Measurements from ENCODE around the gene ZPBP2.
A peak's percentile ranks its signal among the peaks of the same experiment; 100 is the strongest.
"Not testable (repeated sequence)": the region's sequence is repeated elsewhere in the genome, so short reads cannot be mapped to it uniquely, and the experiment has no call there.

The ZPBP2 gene, protein sequence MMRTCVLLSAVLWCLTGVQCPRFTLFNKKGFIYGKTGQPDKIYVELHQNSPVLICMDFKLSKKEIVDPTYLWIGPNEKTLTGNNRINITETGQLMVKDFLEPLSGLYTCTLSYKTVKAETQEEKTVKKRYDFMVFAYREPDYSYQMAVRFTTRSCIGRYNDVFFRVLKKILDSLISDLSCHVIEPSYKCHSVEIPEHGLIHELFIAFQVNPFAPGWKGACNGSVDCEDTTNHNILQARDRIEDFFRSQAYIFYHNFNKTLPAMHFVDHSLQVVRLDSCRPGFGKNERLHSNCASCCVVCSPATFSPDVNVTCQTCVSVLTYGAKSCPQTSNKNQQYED

DNA sequence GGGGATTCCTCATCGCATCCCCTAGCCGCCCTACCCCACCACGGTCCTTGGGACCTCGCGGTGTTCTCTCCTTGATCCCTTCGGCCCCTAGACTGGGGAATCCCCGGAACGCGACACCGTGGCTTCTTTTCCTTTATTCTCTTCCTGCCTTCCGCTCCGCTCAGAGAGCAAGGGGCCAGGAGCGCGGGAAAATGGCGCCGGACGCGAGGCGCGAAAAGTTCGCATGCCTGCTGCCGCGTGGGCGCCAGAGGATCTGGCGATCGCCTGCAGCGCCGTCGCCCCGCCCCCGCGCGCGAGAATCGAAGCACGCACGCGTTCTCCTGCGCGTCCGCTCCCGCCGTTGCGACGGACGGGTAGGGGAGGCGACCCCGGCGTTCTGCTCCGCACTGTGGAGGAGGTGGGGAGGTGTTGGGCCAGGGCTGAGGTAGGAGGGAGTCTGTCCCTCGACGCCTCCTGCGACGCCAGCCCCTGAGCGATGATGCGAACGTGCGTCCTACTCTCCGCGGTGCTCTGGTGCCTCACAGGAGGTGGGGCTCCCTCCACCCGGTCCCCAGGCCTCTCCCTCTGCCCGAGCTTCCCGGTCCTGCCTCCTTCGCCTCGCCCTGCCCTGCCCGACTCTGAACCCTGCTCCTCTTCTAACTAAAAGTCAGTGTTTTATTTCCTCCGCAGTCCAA, at the start of gene ZPBP2:
TSS of gene ZPBP2 (plus strand) at position 323 of the 674 bp plus-strand sequence. CDS start at position 476, 153 bp downstream.
- peak; percentile 62 to 71 for DNase-seq

DNA sequence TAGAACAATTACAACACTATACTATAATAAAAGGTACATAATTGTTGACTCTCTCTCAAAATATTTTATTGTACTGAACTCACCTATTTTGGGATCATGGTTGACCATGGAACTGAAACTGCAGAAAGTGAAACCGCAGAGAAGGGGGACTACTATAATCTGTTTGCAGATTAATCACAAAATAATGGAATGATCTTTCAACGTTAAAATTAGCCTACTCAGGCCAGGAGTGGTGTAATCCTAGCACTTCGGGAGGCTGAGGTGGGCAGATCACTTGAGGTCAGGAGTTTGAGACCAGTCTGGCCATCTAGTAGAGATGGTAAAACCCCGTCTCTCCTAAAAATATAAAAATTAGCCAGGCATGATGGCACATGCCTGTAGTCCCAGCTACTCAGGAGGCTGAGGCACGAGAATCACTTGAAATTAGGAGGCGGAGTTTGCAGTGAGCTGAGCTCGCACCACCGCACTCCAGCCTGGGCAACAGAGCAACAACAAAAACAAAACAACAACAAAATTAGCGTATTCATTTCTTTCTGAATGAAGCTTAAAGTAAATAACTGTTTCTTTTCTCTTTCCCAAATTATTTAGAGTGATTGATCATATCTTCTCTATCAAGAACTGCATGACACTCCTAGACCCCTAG, 49.5 kb upstream of the ZPBP2 start:
- no peak for DNase-seq

DNA sequence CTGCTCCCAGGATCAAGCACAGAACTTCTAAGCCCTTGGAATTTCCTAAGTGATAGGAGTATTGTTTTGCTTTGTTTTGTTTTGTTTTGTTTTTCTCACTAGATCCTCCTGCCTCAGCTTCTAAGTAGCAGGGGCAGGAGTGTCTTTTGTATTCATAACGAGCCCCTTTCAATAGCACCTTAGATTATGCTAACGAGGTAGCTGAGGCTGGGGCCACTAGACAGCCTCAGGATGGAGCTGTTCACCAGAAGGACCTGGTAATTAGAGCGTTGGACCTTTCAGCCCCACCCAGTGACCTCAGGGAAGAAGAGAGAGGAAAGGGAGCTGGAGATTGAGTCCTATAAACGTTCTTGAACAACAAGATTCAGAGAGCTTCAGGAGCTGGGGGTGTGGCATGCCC, 47.5 kb upstream of the ZPBP2 start:
- DNase-seq = no peak

DNA sequence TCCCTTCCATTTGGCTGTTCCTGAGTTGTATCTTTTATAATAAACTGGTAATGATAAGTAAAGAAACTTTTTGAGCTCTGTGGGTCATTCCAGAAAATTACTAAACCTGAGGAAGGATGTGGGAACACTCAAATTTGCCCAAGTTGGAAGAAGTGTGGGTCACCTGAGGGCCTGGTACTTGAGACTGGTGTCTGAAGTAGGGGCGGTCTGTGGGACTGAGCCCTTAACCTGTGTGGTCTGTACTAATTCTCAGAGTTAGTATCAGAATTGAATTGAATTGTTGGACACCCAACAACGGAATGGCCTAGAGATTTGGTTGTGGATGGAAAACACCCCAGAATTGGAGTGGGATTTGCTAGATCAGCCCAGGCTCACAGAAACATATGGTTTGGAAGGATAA, 47.0 kb upstream of the ZPBP2 start:
- no peak for DNase-seq

DNA sequence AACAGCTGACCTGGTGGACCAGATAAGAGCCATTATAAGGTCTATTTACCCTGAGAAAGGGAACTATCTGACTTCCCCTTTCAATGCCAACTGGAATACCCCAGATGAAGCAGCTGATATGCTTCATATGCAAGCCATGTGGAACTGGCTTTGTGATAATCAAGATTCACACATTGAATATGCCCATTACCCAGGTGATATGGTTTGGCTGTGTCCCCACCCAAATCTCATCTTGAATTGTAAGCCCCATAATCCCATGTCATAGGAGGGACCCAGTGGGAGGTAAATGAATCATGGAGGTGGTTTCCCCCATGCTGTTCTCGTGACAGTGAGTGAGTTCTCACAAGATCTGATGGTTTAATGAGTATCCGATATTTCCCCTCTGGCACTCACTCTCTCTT, 46.0 kb upstream of the ZPBP2 start:
- peak in 1 of 2 experiments; percentile 29 for DNase-seq

DNA sequence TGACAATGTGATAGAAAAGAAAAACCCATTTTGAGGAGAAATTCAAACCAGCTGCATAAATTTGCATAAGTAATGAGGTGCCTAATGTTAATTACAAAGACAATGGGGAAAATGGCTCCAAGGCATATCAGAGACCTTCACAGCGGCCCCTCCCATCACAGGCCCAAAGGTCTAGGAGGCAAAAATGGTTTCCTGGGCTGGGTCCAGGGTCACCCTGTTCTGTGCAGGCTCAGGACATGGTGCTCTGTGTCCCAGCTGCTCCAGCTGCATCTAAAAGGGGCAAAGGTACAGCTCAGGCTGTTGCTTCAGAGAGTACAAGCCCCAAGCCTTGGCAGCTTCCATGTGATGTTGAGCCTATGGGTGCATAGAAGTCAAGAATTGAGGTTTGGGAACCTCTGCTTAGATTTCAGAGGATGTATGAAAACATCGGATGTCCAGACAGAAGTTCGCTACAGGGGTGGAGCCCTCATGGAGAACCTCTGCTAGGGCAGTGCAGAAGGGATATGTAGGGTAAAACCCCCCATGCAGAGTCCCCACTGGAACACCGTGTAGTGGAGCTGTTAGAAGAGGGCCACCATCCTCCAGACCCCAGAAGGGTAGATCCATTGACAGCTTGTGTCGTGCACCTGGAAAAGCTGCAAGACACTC, 44.5 kb upstream of the ZPBP2 start:
- DNase-seq = no peak

DNA sequence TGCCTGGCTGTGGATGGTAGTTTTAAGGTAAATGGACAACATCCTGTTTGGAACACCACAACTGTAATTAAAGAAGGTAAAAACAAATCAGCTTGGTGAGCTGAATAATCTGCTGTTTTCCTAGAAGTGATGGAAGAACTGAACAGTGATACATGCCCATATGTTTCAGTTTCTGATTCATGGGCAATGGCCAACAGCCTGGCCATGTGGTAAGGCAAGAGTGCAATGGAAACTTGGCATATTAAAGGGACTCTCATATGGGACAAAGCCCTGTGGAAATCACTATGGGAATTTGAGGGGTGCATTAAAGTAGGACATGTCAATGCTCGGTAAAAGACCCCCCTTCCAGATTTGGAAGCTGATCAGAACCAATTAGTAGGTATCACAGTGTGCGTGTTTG, 41.7 kb upstream of the ZPBP2 start:
- no peak for DNase-seq

DNA sequence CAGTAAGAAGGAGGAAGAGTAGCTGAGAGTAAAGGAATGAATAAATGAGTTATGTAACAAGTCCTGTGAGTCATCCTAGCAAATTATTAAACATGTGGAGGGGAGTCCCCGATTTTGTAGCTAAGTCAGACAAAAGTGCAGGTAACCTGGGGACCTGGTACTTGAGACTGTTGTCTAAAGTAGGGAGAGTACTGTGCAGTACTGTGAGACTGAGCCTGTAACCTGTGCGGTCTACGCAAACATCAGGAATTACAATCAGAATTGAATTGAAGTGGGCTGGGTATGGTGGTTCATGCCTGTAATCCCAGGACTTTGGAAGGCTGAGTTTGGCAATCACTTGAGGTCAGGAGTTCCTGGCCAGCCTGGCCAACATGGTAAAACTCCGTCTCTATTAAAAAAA, 39.6 kb upstream of the ZPBP2 start:
- no peak for DNase-seq

DNA sequence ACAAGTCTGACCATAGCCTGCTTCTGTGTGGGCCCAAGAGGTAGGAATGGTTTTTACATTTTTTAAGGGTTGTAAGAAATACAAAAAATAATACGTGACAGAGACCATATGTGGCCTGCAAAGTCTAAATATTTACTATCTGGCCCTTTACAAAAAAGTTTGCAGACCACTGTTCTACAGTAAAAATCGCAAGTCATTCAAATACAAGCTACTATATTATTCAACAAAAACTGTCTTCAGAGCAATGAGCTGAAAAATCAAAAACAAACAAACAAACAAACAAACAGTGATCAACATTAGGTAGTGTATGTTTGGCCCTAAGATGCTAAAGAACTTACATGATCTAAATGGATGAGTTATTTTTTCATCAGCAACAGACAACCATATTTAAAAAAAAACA, 36.4 kb upstream of the ZPBP2 start:
- no peak for DNase-seq

DNA sequence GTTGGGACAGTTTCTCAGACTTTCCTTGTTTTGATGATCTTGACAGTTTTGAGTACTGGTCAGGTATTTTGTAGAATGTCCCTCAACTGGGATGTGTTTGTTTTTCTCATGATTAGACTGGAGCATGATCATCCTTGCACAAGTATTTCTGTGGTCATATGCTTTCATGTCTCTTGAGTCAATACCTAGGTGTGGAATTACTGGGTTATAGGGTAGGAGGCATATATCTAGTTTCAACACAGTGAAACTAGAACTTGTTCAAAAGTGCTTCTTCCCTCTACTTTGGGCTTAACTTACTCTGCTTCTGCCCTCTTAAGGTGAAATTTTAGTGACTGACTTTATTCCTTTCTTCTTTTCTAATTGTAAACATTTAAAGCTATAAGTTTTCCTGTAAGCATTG, 34.0 kb upstream of the ZPBP2 start:
- no peak for DNase-seq

DNA sequence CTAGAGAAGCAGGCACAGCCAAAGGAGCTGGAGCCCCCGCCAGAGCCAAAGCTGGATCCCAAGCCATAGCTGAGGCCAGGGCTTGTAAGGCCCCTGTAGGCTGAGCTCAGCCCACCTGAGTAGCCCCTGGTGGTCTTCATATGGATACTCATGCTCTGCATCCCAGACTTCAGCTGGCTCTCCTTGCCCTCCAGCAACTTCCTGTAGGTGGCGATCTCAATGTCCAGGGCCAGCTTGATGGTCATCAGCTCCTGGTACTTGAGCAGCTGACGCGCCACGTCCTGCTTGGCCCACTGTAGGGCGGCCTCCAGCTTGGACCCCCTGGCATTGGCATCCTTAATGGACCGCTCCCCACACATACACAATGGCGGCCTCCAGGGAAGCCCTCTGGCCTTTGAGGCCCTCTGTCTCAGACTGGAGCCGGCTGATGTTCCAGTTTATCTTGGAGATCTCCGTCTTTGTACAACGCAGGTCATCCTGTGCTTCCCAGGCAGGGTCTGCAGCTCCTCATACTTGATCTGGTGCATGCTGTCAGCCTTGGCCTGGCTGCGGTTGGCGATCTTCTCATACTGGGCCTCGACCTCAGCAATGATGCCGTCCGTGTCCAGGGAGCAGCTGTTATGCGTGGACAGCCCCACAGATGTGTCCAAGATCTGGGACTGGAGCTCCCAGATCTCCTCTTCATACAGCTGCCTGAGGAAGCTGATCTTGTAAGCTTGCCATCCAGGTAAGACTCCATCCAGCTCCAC, 32.8 kb upstream of the ZPBP2 start:
- no peak for DNase-seq

DNA sequence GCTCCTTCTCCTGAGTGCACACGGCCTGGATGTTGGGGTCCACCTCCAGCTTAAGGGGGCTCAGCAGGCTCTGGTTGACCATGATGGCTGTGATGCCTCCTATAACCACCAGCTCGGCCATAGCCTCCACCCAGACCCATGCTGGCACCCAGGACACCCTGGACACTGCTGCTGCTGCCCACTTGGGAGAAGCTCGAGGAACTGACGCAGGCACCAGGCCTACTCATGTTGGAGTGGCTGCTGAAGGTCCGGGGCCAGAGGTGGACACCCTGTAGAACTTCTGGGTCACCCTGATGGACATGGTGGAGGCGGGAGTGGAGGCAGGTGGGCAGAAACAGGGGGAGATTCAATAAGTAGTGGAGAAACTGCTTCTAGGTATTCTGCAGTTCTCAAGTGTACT, 31.9 kb upstream of the ZPBP2 start:
- DNase-seq = no peak

DNA sequence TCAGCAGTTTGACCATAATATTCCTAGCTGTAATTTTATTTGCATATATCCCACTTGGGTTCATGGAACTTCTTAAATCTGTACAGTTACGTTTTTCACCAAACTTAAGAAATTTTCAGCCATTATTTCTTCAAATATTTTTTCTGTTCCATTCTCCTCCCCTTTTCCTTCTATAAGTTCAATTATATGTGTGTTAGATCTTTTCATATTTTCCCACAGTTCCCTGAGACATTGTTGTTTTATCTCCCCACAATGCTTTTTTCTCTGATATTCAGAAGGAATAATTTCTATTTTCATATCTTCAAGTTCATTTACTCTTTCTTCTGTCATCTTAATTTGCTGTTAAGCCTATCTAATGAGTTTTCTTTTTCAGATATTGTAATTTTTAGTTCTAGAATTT, 29.9 kb upstream of the ZPBP2 start:
- DNase-seq = no peak

DNA sequence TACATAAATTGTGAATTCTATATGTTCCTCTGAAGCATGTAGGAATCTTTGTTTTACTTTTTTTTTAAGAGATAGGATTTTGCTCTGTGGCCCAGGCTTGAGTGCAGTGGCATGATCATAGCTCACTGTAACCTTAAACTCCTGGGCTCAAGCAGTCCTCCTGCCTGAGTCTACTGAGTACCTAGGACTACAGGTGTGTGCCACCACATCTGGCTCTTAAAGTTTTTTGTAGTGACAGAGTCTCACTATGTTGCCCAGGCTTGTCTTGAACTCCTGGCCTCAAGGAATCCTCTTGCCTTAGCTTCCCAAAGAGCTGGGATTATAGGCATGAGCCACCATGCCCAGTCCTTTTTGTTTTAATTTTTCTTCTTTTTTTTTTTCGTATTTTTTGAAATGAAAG, 29.2 kb upstream of the ZPBP2 start:
- no peak for DNase-seq

DNA sequence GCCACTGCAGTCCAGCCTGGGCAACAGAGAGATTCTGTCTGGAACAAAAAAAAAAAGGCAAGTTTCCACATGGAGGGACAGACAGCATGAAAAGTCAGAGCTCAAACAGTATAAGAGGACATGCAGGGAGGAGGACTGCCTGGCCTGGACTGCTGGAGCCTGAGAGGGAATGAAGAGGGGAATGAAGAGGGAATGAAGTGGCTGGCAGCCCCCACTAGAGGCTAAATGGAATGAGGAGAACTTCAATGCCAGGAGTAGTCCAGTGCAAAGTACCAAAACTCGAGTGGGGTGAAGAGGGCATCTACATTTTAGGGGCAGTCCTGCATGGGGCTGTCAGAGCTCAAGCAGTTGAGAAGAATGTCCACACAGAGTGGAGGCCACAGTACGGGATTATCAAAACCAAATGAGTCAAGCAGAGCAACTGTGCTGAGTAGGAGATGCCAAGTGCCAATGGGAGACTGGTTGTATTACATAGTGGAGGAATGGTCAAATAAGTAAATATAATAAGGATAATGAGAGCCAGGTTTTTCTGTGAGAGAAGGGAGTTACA, 26.8 kb upstream of the ZPBP2 start:
- no peak for DNase-seq

DNA sequence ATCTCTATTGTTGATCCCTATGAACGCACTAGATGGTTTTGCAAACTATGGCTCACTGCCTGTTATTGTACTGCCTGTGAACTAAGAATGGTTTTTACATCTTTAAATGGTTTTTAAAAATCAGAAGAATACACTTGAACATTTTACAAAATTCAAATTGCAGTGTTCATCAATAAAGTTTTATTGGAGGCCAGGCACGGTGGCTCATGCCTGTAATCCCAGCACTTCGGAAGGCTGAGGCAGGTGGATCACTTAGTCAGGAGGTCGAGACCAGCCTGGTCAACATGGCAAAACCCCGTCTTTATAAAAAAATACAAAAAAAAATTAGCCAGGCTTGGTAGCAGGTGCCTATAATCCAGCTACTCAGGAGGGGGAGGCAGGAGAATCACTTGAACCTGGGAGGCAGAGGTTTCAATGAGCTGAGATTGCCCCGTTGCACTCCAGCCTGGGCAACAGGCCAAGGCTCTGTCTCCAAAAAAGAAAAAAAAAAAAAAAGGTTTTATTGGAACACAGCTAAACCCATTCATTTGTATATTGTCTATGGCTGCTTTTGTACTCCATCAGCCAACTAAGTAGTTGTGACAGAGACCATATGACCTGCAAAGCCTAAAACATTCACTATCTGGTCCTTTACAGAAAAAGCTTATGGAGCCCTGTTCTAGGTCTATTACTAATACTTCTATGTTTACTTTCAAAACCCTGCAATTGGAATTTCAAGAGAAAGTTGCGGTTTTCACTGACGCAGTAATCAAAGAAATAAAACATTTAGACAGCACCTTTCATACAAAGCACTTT, 22.8 kb upstream of the ZPBP2 start:
- DNase-seq = no peak

DNA sequence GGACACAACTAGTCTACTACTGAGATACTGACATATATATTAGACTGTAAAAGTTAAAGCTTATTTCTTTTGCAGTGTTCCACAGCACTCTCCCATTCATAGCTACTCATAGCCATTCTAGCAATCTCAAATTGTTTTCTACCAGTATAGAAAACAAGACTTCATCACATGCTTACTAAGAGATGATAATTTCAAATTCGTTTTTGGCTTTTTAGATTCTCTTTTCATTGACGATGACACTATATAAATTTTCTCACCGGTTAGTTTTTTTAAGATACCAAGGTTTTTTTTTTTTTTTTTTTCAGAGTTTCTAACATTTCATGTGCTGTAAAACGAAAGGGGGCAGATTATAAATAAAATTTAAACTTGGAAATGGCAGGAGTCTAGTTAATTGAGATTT, 21.8 kb upstream of the ZPBP2 start:
- DNase-seq = no peak

DNA sequence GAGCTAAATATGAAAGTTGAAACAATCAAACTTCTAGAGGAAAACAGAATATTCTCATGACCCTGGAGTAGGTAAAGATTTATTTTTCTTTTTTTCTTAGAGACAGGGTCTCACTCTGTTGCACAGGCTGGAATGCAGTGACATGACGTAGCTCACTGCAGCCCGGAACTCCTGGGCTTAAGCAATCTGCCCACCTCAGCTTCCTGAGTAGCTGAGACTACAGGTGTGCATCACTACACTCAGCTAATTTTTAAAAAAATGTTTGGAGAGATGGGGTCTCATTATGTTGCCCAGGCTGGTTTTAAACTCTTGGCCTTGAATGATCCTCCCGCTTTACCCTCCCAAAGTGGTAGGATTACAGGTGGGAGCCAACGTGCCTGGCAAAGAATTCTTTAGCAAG, 19.4 kb upstream of the ZPBP2 start:
- no peak for DNase-seq

DNA sequence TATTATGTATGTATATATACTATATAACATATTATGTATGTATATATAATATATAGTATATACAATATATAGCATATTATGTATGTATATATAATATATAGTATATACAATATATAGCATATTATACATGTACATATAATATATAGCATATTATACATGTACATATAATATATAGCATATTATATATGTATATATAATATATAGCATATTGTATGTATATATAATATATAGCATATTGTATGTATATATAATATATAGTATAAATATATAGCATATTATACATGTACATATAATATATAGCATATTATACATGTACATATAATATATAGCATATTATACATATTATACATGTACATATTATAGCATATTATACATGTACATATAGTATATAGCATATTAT, 17.8 kb upstream of the ZPBP2 start:
- not testable (repeated sequence) for DNase-seq

DNA sequence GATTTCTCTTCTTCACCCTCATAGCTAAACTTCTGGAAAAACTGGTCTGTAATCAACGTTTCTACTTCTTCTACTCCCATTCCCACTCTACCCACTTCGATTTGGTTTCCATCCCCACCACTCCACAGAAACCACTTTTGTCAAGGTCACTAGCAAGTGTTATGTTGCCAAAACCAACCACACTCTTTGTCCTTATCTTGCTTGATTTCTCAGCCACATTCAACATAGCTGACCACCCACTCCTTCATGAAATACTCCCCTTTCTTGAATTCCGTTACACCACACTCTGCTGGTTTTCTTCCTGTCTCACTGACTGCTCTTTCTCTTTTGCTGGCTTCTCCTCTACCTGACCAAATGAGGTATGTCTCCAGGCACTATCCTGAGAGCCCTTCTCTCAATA, 15.8 kb upstream of the ZPBP2 start:
- DNase-seq = no peak

DNA sequence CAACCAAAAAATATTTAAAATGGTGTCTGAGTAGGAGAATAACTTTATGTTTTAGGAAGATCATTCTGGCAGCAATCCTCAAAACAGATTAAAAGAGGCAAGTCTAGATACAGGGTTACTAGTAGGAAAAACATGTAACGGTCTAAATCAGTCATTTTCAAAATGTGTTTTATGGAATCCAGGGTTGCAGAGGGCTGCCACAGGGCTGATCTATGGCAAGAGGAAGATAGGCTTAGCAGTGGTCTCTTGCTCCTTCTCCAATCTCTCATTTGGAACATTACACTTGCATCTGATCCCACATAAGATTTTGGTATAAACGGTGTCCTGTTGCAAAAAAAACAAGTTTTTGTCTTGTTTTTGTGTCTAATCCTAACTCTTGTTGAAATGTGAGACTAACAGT, 13.1 kb upstream of the ZPBP2 start:
- no peak for DNase-seq
